Endothelial cell of umbilical vein (primary cell): ENCODE results near the gene ARHGAP30. TPM values are rescaled to one million over a fixed set of nuclear protein-coding genes. Genes with fewer than 3 reads are reported as not detected.

Experiments used
- BruUV-seq: library from RNA; stranded (reverse); fragments of 400-500 nt; replicated peaks from 2 replicates; lab custom pipeline; 2021; lab: Mats Ljungman, UMichigan
- CTCF ChIA-PET: fragments of 300-600, 350-600 bp; sonication (Branson Sonifier 250); formaldehyde crosslinking; loops from one replicate; lab custom pipeline; 2021; ENCODE audit warnings: antibody characterized with exemption, inconsistent platforms; lab: Charles Lee
- POLR2A ChIA-PET: fragments of 300-600, 350-600 bp; sonication (Branson Sonifier 250); formaldehyde crosslinking; loops from one replicate; lab custom pipeline; 2021; ENCODE audit warnings: antibody characterized with exemption, inconsistent platforms; lab: Charles Lee
- DNase-seq: peaks from one replicate; pipeline ENCODE4 v3.0.0-alpha.2; 2011; ENCODE audit warnings: low read depth, low spot score
- FAIRE-seq: peaks from 2 replicates; lab custom pipeline; 2011; peaks lifted over from hg19 to GRCh38; lab: Jason Lieb, UNC
- H2AFZ ChIP-seq: 2 replicates; pipeline ENCODE4 v1.6.0; 2012; ENCODE audit warnings: low read depth, low read length, control low read depth, inconsistent platforms
- H3K27ac ChIP-seq: 2 replicates; pipeline ENCODE4 v1.5.1; 2011; ENCODE audit warnings: low read depth, mild to moderate bottlenecking, control low read depth, low read length, moderate library complexity; ENCODE audit not compliant: insufficient read depth
- H3K27me3 ChIP-seq, 2 experiments: 2 replicates each; pipeline versions ENCODE4 v1.6.0 to v1.6.1; 2011; ENCODE audit warnings: low read length in 2 of 2, mixed read lengths in 1 of 2; ENCODE audit not compliant: control insufficient read depth in 2 of 2, insufficient read depth in 2 of 2
- H3K36me3 ChIP-seq, 2 experiments: 2 replicates in 1 of 2; 3 replicates in 1 of 2; pipeline ENCODE4 v1.5.1; 2011; ENCODE audit warnings: low read length in 2 of 2, mild to moderate bottlenecking in 1 of 2, moderate library complexity in 1 of 2; ENCODE audit not compliant: control insufficient read depth in 2 of 2, insufficient read depth in 2 of 2; ENCODE audit errors: extremely low read depth in 1 of 2
- H3K4me1 ChIP-seq: 3 replicates; pipeline ENCODE4 v1.5.1; 2011; ENCODE audit warnings: mild to moderate bottlenecking, low read length; ENCODE audit not compliant: control insufficient read depth, insufficient read depth; ENCODE audit errors: extremely low read depth
- H3K4me2 ChIP-seq: 2 replicates; pipeline ENCODE4 v1.6.1; 2011; ENCODE audit warnings: low read length, control low read depth, mixed read lengths; ENCODE audit not compliant: insufficient read depth
- H3K4me3 ChIP-seq, 3 experiments: fragments of 200-600 bp in 1 of 3; sonication (generic), shearing (Covaris generic) in 1 of 3; replicated peaks in 1 of 3; 2 replicates each; pipeline ENCODE4 v1.5.1; 2011 to 2016; ENCODE audit warnings: control low read depth in 3 of 3, low read length in 3 of 3, mild to moderate bottlenecking in 2 of 3, inconsistent platforms in 1 of 3, low read depth in 1 of 3, moderate library complexity in 1 of 3; ENCODE audit not compliant: insufficient read depth in 1 of 3
- H3K79me2 ChIP-seq: 2 replicates; pipeline ENCODE4 v1.6.0; 2012; ENCODE audit warnings: low read length, inconsistent platforms; ENCODE audit not compliant: control insufficient read depth, insufficient read depth
- H3K9ac ChIP-seq: replicated peaks from 2 replicates; pipeline ENCODE3; 2011; ENCODE audit warnings: low read length, control low read depth; ENCODE audit not compliant: insufficient read depth; ENCODE audit errors: extremely low read depth
- H3K9me1 ChIP-seq: replicated peaks from 3 replicates; pipeline ENCODE4 v1.6.0; 2011; ENCODE audit warnings: mild to moderate bottlenecking, low read length; ENCODE audit not compliant: control insufficient read depth, insufficient read depth; ENCODE audit errors: extremely low read depth
- H3K9me3 ChIP-seq: replicated peaks from 2 replicates; pipeline ENCODE4 v1.5.1; 2012; ENCODE audit warnings: low read length, inconsistent platforms; ENCODE audit not compliant: control insufficient read depth, insufficient read depth
- H4K20me1 ChIP-seq: replicated peaks from 2 replicates; pipeline ENCODE3; 2011; ENCODE audit warnings: mild to moderate bottlenecking, low read length; ENCODE audit not compliant: control insufficient read depth, insufficient read depth; ENCODE audit errors: extremely low read depth
- EZH2 ChIP-seq: IDR thresholded peaks from 2 replicates; pipeline ENCODE4 v1.6.1; 2012; ENCODE audit warnings: borderline replicate concordance, low read depth, mild to moderate bottlenecking, moderate library complexity, low read length, inconsistent platforms; ENCODE audit not compliant: severe bottlenecking
- FOS ChIP-seq: IDR thresholded peaks from 2 replicates; pipeline ENCODE4 v1.6.1; 2011; ENCODE audit warnings: mild to moderate bottlenecking, low read length, moderate library complexity, borderline replicate concordance; ENCODE audit not compliant: insufficient read depth
- GATA2 ChIP-seq: IDR thresholded peaks from 2 replicates; pipeline ENCODE4 v1.7.0; 2011; ENCODE audit warnings: low read depth, mild to moderate bottlenecking, moderate library complexity, mixed read lengths, low read length; ENCODE audit not compliant: insufficient read length, insufficient read depth
- JUN ChIP-seq: IDR thresholded peaks from 2 replicates; pipeline ENCODE4 v1.6.1; 2011; ENCODE audit warnings: borderline replicate concordance, low read depth; ENCODE audit not compliant: insufficient read length, insufficient read depth
- MYC ChIP-seq: IDR thresholded peaks from one replicate; pipeline ENCODE4 v1.6.1; 2011; ENCODE audit warnings: mild to moderate bottlenecking, low read depth, low read length
- POLR2A ChIP-seq: IDR thresholded peaks from 2 replicates; pipeline ENCODE4 v1.6.1; 2012; ENCODE audit warnings: low read depth, mild to moderate bottlenecking, control low read depth, low read length
- POLR2AphosphoS5 ChIP-seq: IDR thresholded peaks from 2 replicates; pipeline ENCODE4 v1.6.1; 2012; ENCODE audit warnings: low read depth, mild to moderate bottlenecking, control low read depth, low read length, moderate library complexity; ENCODE audit not compliant: insufficient read depth
- dilution Hi-C: fragments of 300-500 bp; cut with MboI; formaldehyde crosslinking; loops from one replicate; pipeline ENCODE4 v1.15.0; 2019; ENCODE audit warnings: low sequenced_read_pairs; ENCODE audit not compliant: extremely low pct_ligation_motif_present
- intact Hi-C: fragments of 100-400 bp; cut with micrococcal nuclease; formaldehyde crosslinking; loops from one replicate; pipeline ENCODE4 v1.10.0; 2022
- polyA plus RNA-seq, 4 experiments: library from polyadenylated mRNA; depleted of rRNA in 3 of 4; stranded (reverse) in 3 of 4; unstranded in 1 of 4; fragments of >200 nt; gene quantifications; 2 replicates each; pipeline versions ENCODE4 v1.2.1 to v1.2.3, GENCODE V29; 2011 to 2012; ENCODE audit warnings: missing spikeins in 1 of 4
- total RNA-seq: library from RNA; stranded (reverse); gene quantifications from 2 replicates; pipeline ENCODE4 v1.2.3, GENCODE V29; 2021
- TF ChIP-seq, protein P1 (sequence below): IDR thresholded peaks from 2 replicates; pipeline ENCODE4 v1.6.1; 2011; ENCODE audit not compliant: insufficient read depth, insufficient read length
- TF ChIP-seq, protein P2 (sequence below), 2 donors: IDR thresholded peaks; 1 replicate in 1 of 2; 2 replicates in 1 of 2; pipeline ENCODE4 v1.5.1; 2011; ENCODE audit warnings: low read length in 2 of 2, mild to moderate bottlenecking in 2 of 2, moderate library complexity in 2 of 2, control low read depth in 1 of 2, inconsistent platforms in 1 of 2, low read depth in 1 of 2; ENCODE audit not compliant: insufficient read depth in 1 of 2; ENCODE audit errors: extremely low read depth in 1 of 2

ARHGAP30 gene
- total and polyA plus RNA-seq, 2 donors (not counting 3 experiments of a cell fraction or from before 2014, with no cell fraction given), result not detected

DNA sequence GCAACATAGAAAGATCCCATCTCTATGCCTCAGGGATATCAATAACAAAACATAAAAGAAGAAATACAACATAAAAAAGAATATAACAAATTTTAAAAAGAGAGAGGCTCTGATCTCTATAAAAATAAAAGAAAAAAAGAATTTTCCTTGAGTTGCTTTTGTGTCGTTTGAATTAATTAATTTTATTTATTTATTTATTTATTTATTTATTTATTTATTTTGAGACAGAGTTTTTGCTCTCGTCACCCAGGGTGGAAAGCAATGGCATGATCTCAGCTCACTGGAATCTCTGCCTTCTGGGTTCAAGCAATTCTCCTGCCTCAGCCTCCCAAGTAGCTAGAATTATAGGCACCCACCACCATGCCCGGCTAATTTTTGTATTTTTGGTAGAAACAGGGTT lies 57.3 kb downstream of the ARHGAP30 start:
- H3K79me2 ChIP-seq, result peaks cover 21% of the 10 kb centered on the region
- dilution Hi-C loops (no loop called here), intact Hi-C loops (no loop called here)
- no peaks in the 10 kb centered on the region for H3K9me3 ChIP-seq
- DNase-seq (no peak), FAIRE-seq (no peak)
- peaks cover 28% of the 10 kb centered on the region for H3K4me1 ChIP-seq
- BruUV-seq, result no TSS peak
- no peaks in the 10 kb centered on the region for H4K20me1 ChIP-seq
- H3K9ac ChIP-seq, result peak overlapping the region; percentile 84
- no peak overlapping the region for H3K4me3 ChIP-seq
- POLR2A ChIA-PET, result interaction anchor here (1.6 kb wide), 1 partner anchor 15 kb away, joined by 10 read pairs; no protein-coding TSS in a partner anchor
- no peak overlapping the region for H2AFZ ChIP-seq
- TF ChIP-seq FOS (no peak), GATA2 (no peak), MYC (no peak), EZH2 (no peak), POLR2A (no peak), POLR2AphosphoS5 (no peak), JUN (no peak)
- TF ChIP-seq, protein P1, sequence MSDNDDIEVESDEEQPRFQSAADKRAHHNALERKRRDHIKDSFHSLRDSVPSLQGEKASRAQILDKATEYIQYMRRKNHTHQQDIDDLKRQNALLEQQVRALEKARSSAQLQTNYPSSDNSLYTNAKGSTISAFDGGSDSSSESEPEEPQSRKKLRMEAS, result no peak
- TF ChIP-seq, protein P2, sequence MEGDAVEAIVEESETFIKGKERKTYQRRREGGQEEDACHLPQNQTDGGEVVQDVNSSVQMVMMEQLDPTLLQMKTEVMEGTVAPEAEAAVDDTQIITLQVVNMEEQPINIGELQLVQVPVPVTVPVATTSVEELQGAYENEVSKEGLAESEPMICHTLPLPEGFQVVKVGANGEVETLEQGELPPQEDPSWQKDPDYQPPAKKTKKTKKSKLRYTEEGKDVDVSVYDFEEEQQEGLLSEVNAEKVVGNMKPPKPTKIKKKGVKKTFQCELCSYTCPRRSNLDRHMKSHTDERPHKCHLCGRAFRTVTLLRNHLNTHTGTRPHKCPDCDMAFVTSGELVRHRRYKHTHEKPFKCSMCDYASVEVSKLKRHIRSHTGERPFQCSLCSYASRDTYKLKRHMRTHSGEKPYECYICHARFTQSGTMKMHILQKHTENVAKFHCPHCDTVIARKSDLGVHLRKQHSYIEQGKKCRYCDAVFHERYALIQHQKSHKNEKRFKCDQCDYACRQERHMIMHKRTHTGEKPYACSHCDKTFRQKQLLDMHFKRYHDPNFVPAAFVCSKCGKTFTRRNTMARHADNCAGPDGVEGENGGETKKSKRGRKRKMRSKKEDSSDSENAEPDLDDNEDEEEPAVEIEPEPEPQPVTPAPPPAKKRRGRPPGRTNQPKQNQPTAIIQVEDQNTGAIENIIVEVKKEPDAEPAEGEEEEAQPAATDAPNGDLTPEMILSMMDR (IDR thresholded peaks at IDR 0.05; ENCODE audit: extremely low read depth in 1 of 2, insufficient read depth in 1 of 2, low read depth in 1 of 2, low read length in 2 of 2), result no peak
- no peaks in the 10 kb centered on the region for H3K9me1 ChIP-seq
- H3K27ac ChIP-seq, result peak overlapping the region; percentile 99
- no peaks in the 10 kb centered on the region for H3K36me3 ChIP-seq
- CTCF ChIA-PET, result interaction anchor here (1.5 to 6.4 kb wide), 2 partner anchors 15 to 28 kb away, joined by 5 to 86 read pairs; no protein-coding TSS in a partner anchor
- no peak overlapping the region for H3K4me2 ChIP-seq
- no peaks in the 10 kb centered on the region for H3K27me3 ChIP-seq
